A549 (cell line): Measurements from ENCODE around the gene XRCC4. TPM values are rescaled to one million over a fixed set of nuclear protein-coding genes. Genes with fewer than 3 reads are reported as not detected.
A peak's percentile ranks its signal among the peaks of the same experiment; 100 is the strongest.

Experiments
- ATAC-seq, 2 experiments: fragments of 200-7000 bp in 1 of 2; fragments of >200 bp in 1 of 2; cut with Nextera tagmentation in 1 of 2; cut with Tn5 transposase in 1 of 2; 3 replicates each; pipeline versions ENCODE4 v1.8.0 to v1.9.1; 2018 to 2020; ENCODE audit warnings: mild to moderate bottlenecking in 1 of 2, moderate library complexity in 1 of 2
- CTCF ChIA-PET: fragments of 300-600 bp; sonication (Branson Sonifier 250); formaldehyde crosslinking; extraction: SDS; loops from one replicate; lab custom pipeline; 2021; ENCODE audit warnings: antibody characterized with exemption, inconsistent platforms; lab: Yijun Ruan, JAX
- POLR2A ChIA-PET: fragments of 350-600 bp; formaldehyde crosslinking; extraction: SDS; loops from one replicate; lab custom pipeline; 2021; ENCODE audit warnings: antibody characterized with exemption, inconsistent platforms; lab: Yijun Ruan, JAX
- DNase-seq, 2 experiments: peaks; one replicate each; pipeline versions ENCODE4 v3.0.0 to v3.0.0-alpha.2; 2011 to 2016; ENCODE audit warnings: low read depth in 1 of 2, low spot score in 1 of 2
- FAIRE-seq: peaks from 2 replicates; lab custom pipeline; 2011; peaks lifted over from hg19 to GRCh38; lab: Jason Lieb, UNC
- H3K27ac ChIP-seq, 2 experiments: fragments of >200 bp; sonication (Bioruptor Twin); formaldehyde crosslinking; 3 replicates each; pipeline ENCODE4 v1.5.1; 2016 to 2017
- H3K4me1 ChIP-seq: fragments of >200 bp; sonication (Bioruptor Twin); formaldehyde crosslinking; 3 replicates; pipeline ENCODE4 v1.6.1; 2016
- H3K4me2 ChIP-seq: fragments of >200 bp; sonication (Bioruptor Twin); formaldehyde crosslinking; 3 replicates; pipeline ENCODE4 v1.6.1; 2016
- H3K4me3 ChIP-seq: fragments of >200 bp; sonication (Bioruptor Twin); formaldehyde crosslinking; 3 replicates; pipeline ENCODE4 v1.5.1; 2016
- H3K9me3 ChIP-seq: fragments of >200 bp; sonication (Bioruptor Twin); formaldehyde crosslinking; 3 replicates; pipeline ENCODE4 v1.6.1; 2016
- CEBPB ChIP-seq, 2 experiments: fragments of >200 bp in 1 of 2; sonication (Bioruptor Twin) in 1 of 2; formaldehyde crosslinking in 1 of 2; IDR thresholded peaks; 2 replicates each; pipeline ENCODE4 v1.6.1; 2012 to 2016
- E2F6 ChIP-seq: IDR thresholded peaks from 2 replicates; pipeline ENCODE4 v1.6.1; 2012; ENCODE audit warnings: low read depth, borderline replicate concordance
- EHF ChIP-seq: fragments of 250-450 bp; sonication (Bioruptor Pico); IDR thresholded peaks from 2 replicates; pipeline ENCODE4 v1.5.0; 2020; ENCODE audit warnings: mild to moderate bottlenecking
- FOSL2 ChIP-seq, 2 experiments: fragments of 450-650 bp in 1 of 2; fragments of >200 bp in 1 of 2; sonication (Bioruptor Twin) in 1 of 2; formaldehyde crosslinking; IDR thresholded peaks; 2 replicates each; pipeline versions ENCODE4 v1.5.0 to v1.6.1; 2016 to 2020; ENCODE audit warnings: mild to moderate bottlenecking in 1 of 2, moderate library complexity in 1 of 2
- HDAC2 ChIP-seq: fragments of 200-600 bp; sonication (generic); IDR thresholded peaks from 2 replicates; pipeline ENCODE4 v1.6.1; 2016
- JUNB ChIP-seq: fragments of >200 bp; sonication (Bioruptor Twin); formaldehyde crosslinking; IDR thresholded peaks from 2 replicates; pipeline ENCODE4 v1.6.1; 2016
- PHF8 ChIP-seq: fragments of 200-600 bp; sonication (generic); IDR thresholded peaks from 2 replicates; pipeline ENCODE4 v1.6.1; 2016; ENCODE audit warnings: low read depth, mild to moderate bottlenecking, antibody characterized with exemption, moderate library complexity, borderline replicate concordance
- RNF2 ChIP-seq: fragments of 200-600 bp; sonication (generic); IDR thresholded peaks from 2 replicates; pipeline ENCODE4 v1.6.1; 2016; ENCODE audit warnings: low read depth, mild to moderate bottlenecking, antibody characterized with exemption, moderate library complexity, borderline replicate concordance
- WGBS: methylation state at CpG from one replicate; pipeline ENCODE4 v1.1.6; 2017; ENCODE audit errors: missing lambda C conversion rate; 5-methylcytosine and 5-hydroxymethylcytosine counted together
- polyA plus RNA-seq, 4 experiments: library from polyadenylated mRNA; depleted of rRNA in 3 of 4; stranded (reverse); fragments of >200 nt; fragmentation: RNase III in 1 of 4; extraction: RNeasy Plus Mini Kit Qiagen cat#74134 plus additional on column Dnase treatment in 1 of 4; gene quantifications; 2 replicates in 3 of 4; 3 replicates in 1 of 4; pipeline ENCODE4 v1.2.3, GENCODE V29; 2011 to 2017
- TF ChIP-seq, protein P1 (sequence below): fragments of >200 bp; sonication (Bioruptor Twin); formaldehyde crosslinking; IDR thresholded peaks from 2 replicates; pipeline ENCODE4 v1.6.1; 2016
- TF ChIP-seq, protein P2 (sequence below): fragments of 200-600 bp; sonication (generic); IDR thresholded peaks from 2 replicates; pipeline ENCODE4 v1.6.1; 2016; ENCODE audit warnings: antibody characterized with exemption, mild to moderate bottlenecking, moderate library complexity

XRCC4 gene
- polyA plus RNA-seq, 2 of the 4 experiments (the other 2 are of a cell fraction), result 14.3 to 14.8 TPM

- DNase-seq (no peak), ATAC-seq (peak; percentile 63 to 66), FAIRE-seq (no peak)
- TF ChIP-seq, protein P1, sequence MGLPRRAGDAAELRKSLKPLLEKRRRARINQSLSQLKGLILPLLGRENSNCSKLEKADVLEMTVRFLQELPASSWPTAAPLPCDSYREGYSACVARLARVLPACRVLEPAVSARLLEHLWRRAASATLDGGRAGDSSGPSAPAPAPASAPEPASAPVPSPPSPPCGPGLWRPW, result no peak
- no peak for TF ChIP-seq HDAC2
- TF ChIP-seq, protein P2, sequence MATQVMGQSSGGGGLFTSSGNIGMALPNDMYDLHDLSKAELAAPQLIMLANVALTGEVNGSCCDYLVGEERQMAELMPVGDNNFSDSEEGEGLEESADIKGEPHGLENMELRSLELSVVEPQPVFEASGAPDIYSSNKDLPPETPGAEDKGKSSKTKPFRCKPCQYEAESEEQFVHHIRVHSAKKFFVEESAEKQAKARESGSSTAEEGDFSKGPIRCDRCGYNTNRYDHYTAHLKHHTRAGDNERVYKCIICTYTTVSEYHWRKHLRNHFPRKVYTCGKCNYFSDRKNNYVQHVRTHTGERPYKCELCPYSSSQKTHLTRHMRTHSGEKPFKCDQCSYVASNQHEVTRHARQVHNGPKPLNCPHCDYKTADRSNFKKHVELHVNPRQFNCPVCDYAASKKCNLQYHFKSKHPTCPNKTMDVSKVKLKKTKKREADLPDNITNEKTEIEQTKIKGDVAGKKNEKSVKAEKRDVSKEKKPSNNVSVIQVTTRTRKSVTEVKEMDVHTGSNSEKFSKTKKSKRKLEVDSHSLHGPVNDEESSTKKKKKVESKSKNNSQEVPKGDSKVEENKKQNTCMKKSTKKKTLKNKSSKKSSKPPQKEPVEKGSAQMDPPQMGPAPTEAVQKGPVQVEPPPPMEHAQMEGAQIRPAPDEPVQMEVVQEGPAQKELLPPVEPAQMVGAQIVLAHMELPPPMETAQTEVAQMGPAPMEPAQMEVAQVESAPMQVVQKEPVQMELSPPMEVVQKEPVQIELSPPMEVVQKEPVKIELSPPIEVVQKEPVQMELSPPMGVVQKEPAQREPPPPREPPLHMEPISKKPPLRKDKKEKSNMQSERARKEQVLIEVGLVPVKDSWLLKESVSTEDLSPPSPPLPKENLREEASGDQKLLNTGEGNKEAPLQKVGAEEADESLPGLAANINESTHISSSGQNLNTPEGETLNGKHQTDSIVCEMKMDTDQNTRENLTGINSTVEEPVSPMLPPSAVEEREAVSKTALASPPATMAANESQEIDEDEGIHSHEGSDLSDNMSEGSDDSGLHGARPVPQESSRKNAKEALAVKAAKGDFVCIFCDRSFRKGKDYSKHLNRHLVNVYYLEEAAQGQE, result peak; percentile 72
- peak overlapping the region; percentile 49 to 82; a peak in 5 of 6 replicates for H3K27ac ChIP-seq
- WGBS, result 80% methylated on average over 3 of the region's 3 CpGs
- H3K4me2 ChIP-seq, result peak overlapping the region; percentile 62
- peaks cover 35% of the 10 kb centered on the region for H3K4me1 ChIP-seq
- ChIA-PET CTCF (interaction anchor here (0.9 kb wide), 1 partner anchor 743 kb away, joined by 4 read pairs; no protein-coding TSS in a partner anchor), POLR2A (interaction anchor here (1.6 kb wide), 1 partner anchor 18 kb away, joined by 11 read pairs; the partner anchor contains the start of genes TMEM167A and XRCC4)
- H3K9me3 ChIP-seq, result peaks cover 4% of the 10 kb centered on the region; the same call in 1 of the 3 replicates
- H3K4me3 ChIP-seq, result no peak overlapping the region
Measured at GRCh38 chr5:83095163-83095956, 18.0 kb downstream of the XRCC4 start.

GRCh38 chr5:83095957-83096539 is 18.7 kb downstream of the XRCC4 start:
- Histone ChIP-seq H3K4me1 (peaks cover 35% of the 10 kb centered on the region), H3K4me3 (no peak overlapping the region), H3K27ac (peak overlapping the region; percentile 49 to 82; a peak in 5 of 6 replicates), H3K4me2 (peak overlapping the region; percentile 62), H3K9me3 (peaks cover 4% of the 10 kb centered on the region; the same call in 1 of the 3 replicates)
- ATAC-seq (peak; percentile 100), FAIRE-seq (no peak), DNase-seq (peak; percentile 58 to 62)
- 32% methylated on average over 5 of the region's 6 CpGs for WGBS
- ChIA-PET POLR2A (interaction anchor here (1.6 kb wide), 1 partner anchor 19 kb away, joined by 11 read pairs; the partner anchor contains the start of genes TMEM167A and XRCC4), CTCF (interaction anchor here (0.5 kb wide), 1 partner anchor 57 kb away, joined by 3 read pairs; no protein-coding TSS in a partner anchor)
- TF ChIP-seq FOSL2 (IDR thresholded peaks at IDR 0.05) (peak; percentile 80), FOSL2 (CRISPR knock-in tag; IDR thresholded peaks at IDR 0.05) (peak; percentile 91), HDAC2 (no peak), JUNB (peak; percentile 55), RNF2 (no peak), PHF8 (no peak), CEBPB (IDR thresholded peaks at IDR 0.05) (no peak), E2F6 (no peak)

DNA sequence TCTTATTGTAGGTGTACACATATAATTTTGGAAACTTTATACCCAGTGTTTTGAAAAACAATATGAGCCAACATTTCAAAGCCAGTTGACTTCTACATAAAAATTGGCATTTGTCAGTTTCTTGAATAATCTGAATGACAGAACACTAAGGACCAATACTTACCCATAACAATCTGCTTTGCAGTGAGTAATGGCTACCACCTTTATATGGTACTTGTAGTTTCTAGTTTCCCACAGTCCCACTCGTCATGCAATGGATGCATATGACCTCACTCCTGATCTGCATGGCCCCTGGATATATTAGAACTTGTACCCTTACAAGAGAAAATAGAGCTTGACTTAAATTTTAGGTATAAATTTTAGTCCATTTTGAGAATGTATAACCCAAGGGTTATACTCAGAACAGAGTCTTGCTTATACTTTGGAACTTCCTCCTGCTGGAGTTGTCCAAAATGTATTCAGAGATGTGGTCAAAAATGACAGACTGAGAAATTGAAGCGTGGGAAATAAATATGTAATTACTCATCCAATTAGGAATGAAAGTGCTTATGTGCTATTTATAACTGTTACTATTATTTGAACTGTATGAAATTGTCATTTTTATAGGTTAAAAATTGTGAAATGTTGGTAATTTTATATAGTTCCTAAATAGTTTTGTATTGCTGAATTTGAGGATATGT is 19.5 kb downstream of the XRCC4 start:
- Histone ChIP-seq H3K9me3 (peaks cover 4% of the 10 kb centered on the region; the same call in 1 of the 3 replicates), H3K27ac (peak overlapping the region in 1 of 2 experiments; percentile 82; a peak in 3 of 6 replicates), H3K4me1 (peaks cover 35% of the 10 kb centered on the region), H3K4me3 (no peak overlapping the region), H3K4me2 (no peak overlapping the region; the same call in 1 of the 3 replicates)
- 84% methylated on average over 2 of the region's 2 CpGs for WGBS
- POLR2A ChIA-PET, result no interaction called here
- no peak for DNase-seq
- CTCF ChIA-PET, result no interaction called here
- ATAC-seq, result no peak
- no peak for FAIRE-seq
- no peak for TF ChIP-seq EHF (CRISPR knock-in tag)
